ENCODE results near the gene F3.

GRCh38 chr1:94552071-94552586, 10.6 kb upstream of the F3 start:
- TF ChIP-seq CTCF (IDR thresholded peaks at IDR 0.05; ENCODE audit: low read depth, low read length, poor library complexity, severe bottlenecking), result no peak
- no peak for TF ChIP-seq EZH2phosphoT487 (IDR thresholded peaks at IDR 0.05; ENCODE audit: borderline replicate concordance, low read length)

Measured in DOHH2 (cell line).